Measurements from ENCODE around the gene KRTAP5-7.

KRTAP5-7 gene

GRCh38 chr11:71542879-71543777 lies 16.1 kb downstream of the KRTAP5-7 start:
- Histone ChIP-seq H3K4me1 (ENCODE audit: control insufficient read depth, insufficient read depth, low read length) (no peaks in the 10 kb centered on the region), H3K9me3 (ENCODE audit: control insufficient read depth, low read length) (no peaks in the 10 kb centered on the region), H3K36me3 (ENCODE audit: control insufficient read depth, insufficient read depth, low read length) (no peaks in the 10 kb centered on the region), H3K27ac (ENCODE audit: insufficient read depth, low read depth, low read length, poor library complexity, severe bottlenecking) (no peak overlapping the region), H3K27me3 (ENCODE audit: control insufficient read depth, insufficient read depth, low read length, poor library complexity, severe bottlenecking) (no peaks in the 10 kb centered on the region), H3K4me3 (ENCODE audit: insufficient read depth, low read depth, low read length) (no peak overlapping the region)
- WGBS, 2 experiments: 88 to 89% methylated on average over 15 of the region's 15 CpGs

- no peaks in the 10 kb centered on the region for H3K4me1 ChIP-seq (ENCODE audit: control insufficient read depth, insufficient read depth, low read length)
- WGBS, 2 experiments: 84 to 88% methylated on average over 8 of the region's 8 CpGs
These were observed 16.8 kb downstream of the KRTAP5-7 start for GRCh38 chr11:71543866-71544265.

GRCh38 chr11:71544525-71545214 lies 17.6 kb downstream of the KRTAP5-7 start:
- no peaks in the 10 kb centered on the region for H3K4me1 ChIP-seq (ENCODE audit: control insufficient read depth, insufficient read depth, low read length)
- WGBS, 2 experiments: 83% methylated on average over 3 to 6 of the region's 6 CpGs
- no peak overlapping the region for H3K27ac ChIP-seq (ENCODE audit: insufficient read depth, low read depth, low read length, poor library complexity, severe bottlenecking)

More at GRCh38 chr11:71543866-71544265, 16.8 kb downstream of the KRTAP5-7 start:
- H3K4me3 ChIP-seq (ENCODE audit: insufficient read depth, low read depth, low read length): no peak overlapping the region
- H3K27me3 ChIP-seq (ENCODE audit: control insufficient read depth, insufficient read depth, low read length, poor library complexity, severe bottlenecking): no peaks in the 10 kb centered on the region
- H3K36me3 ChIP-seq (ENCODE audit: control insufficient read depth, insufficient read depth, low read length): no peaks in the 10 kb centered on the region
- H3K9me3 ChIP-seq (ENCODE audit: control insufficient read depth, low read length): no peaks in the 10 kb centered on the region
- H3K27ac ChIP-seq (ENCODE audit: insufficient read depth, low read depth, low read length, poor library complexity, severe bottlenecking): no peak overlapping the region

GRCh38 chr11:71545405-71545966 lies 18.4 kb downstream of the KRTAP5-7 start:
- Histone ChIP-seq H3K4me1 (ENCODE audit: control insufficient read depth, insufficient read depth, low read length) (no peaks in the 10 kb centered on the region), H3K27me3 (ENCODE audit: control insufficient read depth, insufficient read depth, low read length, poor library complexity, severe bottlenecking) (no peaks in the 10 kb centered on the region), H3K9me3 (ENCODE audit: control insufficient read depth, low read length) (no peaks in the 10 kb centered on the region), H3K36me3 (ENCODE audit: control insufficient read depth, insufficient read depth, low read length) (no peaks in the 10 kb centered on the region), H3K4me3 (ENCODE audit: insufficient read depth, low read depth, low read length) (no peak overlapping the region), H3K27ac (ENCODE audit: insufficient read depth, low read depth, low read length, poor library complexity, severe bottlenecking) (no peak overlapping the region)
- 94 to 95% methylated on average over 12 of the region's 12 CpGs for WGBS, 2 experiments

More at GRCh38 chr11:71544525-71545214, 17.6 kb downstream of the KRTAP5-7 start:
- Histone ChIP-seq H3K27me3 (ENCODE audit: control insufficient read depth, insufficient read depth, low read length, poor library complexity, severe bottlenecking) (no peaks in the 10 kb centered on the region), H3K4me3 (ENCODE audit: insufficient read depth, low read depth, low read length) (no peak overlapping the region), H3K36me3 (ENCODE audit: control insufficient read depth, insufficient read depth, low read length) (no peaks in the 10 kb centered on the region), H3K9me3 (ENCODE audit: control insufficient read depth, low read length) (no peaks in the 10 kb centered on the region)

GRCh38 chr11:71548120-71548519 lies 21.1 kb downstream of the KRTAP5-7 start, which contains the start of gene KRTAP5-9:
Gene KRTAP5-9, plus strand, starts transcription at chr11:71548420. Its CDS starts 238 bp downstream, at chr11:71548658.
- 89 to 93% methylated on average over 5 of the region's 5 CpGs for WGBS, 2 experiments
- Histone ChIP-seq H3K4me3 (ENCODE audit: insufficient read depth, low read depth, low read length) (no peak within 1 kb of the TSS), H3K36me3 (ENCODE audit: control insufficient read depth, insufficient read depth, low read length) (no peaks in the 10 kb centered on the region), H3K4me1 (ENCODE audit: control insufficient read depth, insufficient read depth, low read length) (no peaks in the 10 kb centered on the region), H3K27me3 (ENCODE audit: control insufficient read depth, insufficient read depth, low read length, poor library complexity, severe bottlenecking) (no peaks in the 10 kb centered on the region), H3K9me3 (ENCODE audit: control insufficient read depth, low read length) (no peaks in the 10 kb centered on the region), H3K27ac (ENCODE audit: insufficient read depth, low read depth, low read length, poor library complexity, severe bottlenecking) (no peak within 1 kb of the TSS)

- Histone ChIP-seq H3K36me3 (ENCODE audit: control insufficient read depth, insufficient read depth, low read length) (no peaks in the 10 kb centered on the region), H3K9me3 (ENCODE audit: control insufficient read depth, low read length) (no peaks in the 10 kb centered on the region), H3K27me3 (ENCODE audit: control insufficient read depth, insufficient read depth, low read length, poor library complexity, severe bottlenecking) (no peaks in the 10 kb centered on the region), H3K27ac (ENCODE audit: insufficient read depth, low read depth, low read length, poor library complexity, severe bottlenecking) (no peak overlapping the region), H3K4me3 (ENCODE audit: insufficient read depth, low read depth, low read length) (no peak overlapping the region), H3K4me1 (ENCODE audit: control insufficient read depth, insufficient read depth, low read length) (no peaks in the 10 kb centered on the region)
- WGBS, 2 experiments: 82 to 87% methylated on average over 5 of the region's 5 CpGs
These were observed 21.7 kb downstream of the KRTAP5-7 start for GRCh38 chr11:71548716-71549151.

GRCh38 chr11:71551711-71552110 lies 24.6 kb downstream of the KRTAP5-7 start:
- 100% methylated on average over 1 of the region's 1 CpG for WGBS, 2 experiments
- H3K36me3 ChIP-seq (ENCODE audit: control insufficient read depth, insufficient read depth, low read length): no peaks in the 10 kb centered on the region
- H3K27me3 ChIP-seq (ENCODE audit: control insufficient read depth, insufficient read depth, low read length, poor library complexity, severe bottlenecking): no peaks in the 10 kb centered on the region
- no peaks in the 10 kb centered on the region for H3K9me3 ChIP-seq (ENCODE audit: control insufficient read depth, low read length)
- no peak overlapping the region for H3K27ac ChIP-seq (ENCODE audit: insufficient read depth, low read depth, low read length, poor library complexity, severe bottlenecking)
- H3K4me3 ChIP-seq (ENCODE audit: insufficient read depth, low read depth, low read length): no peak overlapping the region
- no peaks in the 10 kb centered on the region for H3K4me1 ChIP-seq (ENCODE audit: control insufficient read depth, insufficient read depth, low read length)

GRCh38 chr11:71554996-71555395 lies 27.9 kb downstream of the KRTAP5-7 start:
- H3K27ac ChIP-seq (ENCODE audit: insufficient read depth, low read depth, low read length, poor library complexity, severe bottlenecking): no peak overlapping the region
- no peaks in the 10 kb centered on the region for H3K36me3 ChIP-seq (ENCODE audit: control insufficient read depth, insufficient read depth, low read length)
- 92 to 94% methylated on average over 6 of the region's 6 CpGs for WGBS, 2 experiments
- H3K27me3 ChIP-seq (ENCODE audit: control insufficient read depth, insufficient read depth, low read length, poor library complexity, severe bottlenecking): no peaks in the 10 kb centered on the region
- no peaks in the 10 kb centered on the region for H3K4me1 ChIP-seq (ENCODE audit: control insufficient read depth, insufficient read depth, low read length)
- no peaks in the 10 kb centered on the region for H3K9me3 ChIP-seq (ENCODE audit: control insufficient read depth, low read length)
- H3K4me3 ChIP-seq (ENCODE audit: insufficient read depth, low read depth, low read length): no peak overlapping the region

- Histone ChIP-seq H3K36me3 (ENCODE audit: control insufficient read depth, insufficient read depth, low read length) (no peaks in the 10 kb centered on the region), H3K27ac (ENCODE audit: insufficient read depth, low read depth, low read length, poor library complexity, severe bottlenecking) (no peak overlapping the region), H3K4me1 (ENCODE audit: control insufficient read depth, insufficient read depth, low read length) (no peaks in the 10 kb centered on the region), H3K4me3 (ENCODE audit: insufficient read depth, low read depth, low read length) (no peak overlapping the region), H3K9me3 (ENCODE audit: control insufficient read depth, low read length) (no peaks in the 10 kb centered on the region), H3K27me3 (ENCODE audit: control insufficient read depth, insufficient read depth, low read length, poor library complexity, severe bottlenecking) (no peaks in the 10 kb centered on the region)
- 94% methylated on average over 11 of the region's 11 CpGs for WGBS, 2 experiments
These were observed 28.4 kb downstream of the KRTAP5-7 start for GRCh38 chr11:71555508-71555907.

- Histone ChIP-seq H3K27ac (ENCODE audit: insufficient read depth, low read depth, low read length, poor library complexity, severe bottlenecking) (no peak overlapping the region), H3K9me3 (ENCODE audit: control insufficient read depth, low read length) (no peaks in the 10 kb centered on the region), H3K4me3 (ENCODE audit: insufficient read depth, low read depth, low read length) (no peak overlapping the region), H3K27me3 (ENCODE audit: control insufficient read depth, insufficient read depth, low read length, poor library complexity, severe bottlenecking) (no peaks in the 10 kb centered on the region), H3K4me1 (ENCODE audit: control insufficient read depth, insufficient read depth, low read length) (no peaks in the 10 kb centered on the region), H3K36me3 (ENCODE audit: control insufficient read depth, insufficient read depth, low read length) (no peaks in the 10 kb centered on the region)
- WGBS, 2 experiments: 87 to 94% methylated on average over 4 of the region's 4 CpGs
These were observed 29.0 kb downstream of the KRTAP5-7 start for GRCh38 chr11:71556018-71556417.
